T-helper 17 cell (primary cell): ENCODE results near the gene HPS4. TPM values are rescaled to one million over a fixed set of nuclear protein-coding genes. Genes with fewer than 3 reads are reported as not detected.
A peak's percentile ranks its signal among the peaks of the same experiment; 100 is the strongest.
"Not testable (repeated sequence)": the region's sequence is repeated elsewhere in the genome, so short reads cannot be mapped to it uniquely, and the experiment has no call there.

Experiments
- ATAC-seq: fragments of 150-1000 bp; cut with Tn5 transposase; 2 replicates; pipeline ENCODE4 v1.10.0; 2021; ENCODE audit warnings: mild to moderate bottlenecking, moderate library complexity
- DNase-seq, 3 donors: peaks; one replicate each; pipeline versions ENCODE4 v3.0.0 to v3.0.0-alpha.2; 2020 to 2021
- H3K9me3 ChIP-seq: one replicate; pipeline ENCODE4 v1.7.0; 2013; ENCODE audit warnings: low read length, mild to moderate bottlenecking; ENCODE audit not compliant: control insufficient read depth, poor library complexity, severe bottlenecking
- H3K27ac Mint-ChIP-seq: one replicate; pipeline ENCODE4 v1.8.0; 2022; ENCODE audit warnings: mild to moderate bottlenecking, moderate library complexity, mixed read lengths
- H3K27me3 Mint-ChIP-seq: one replicate; pipeline ENCODE4 v1.8.0; 2022; ENCODE audit warnings: mixed read lengths
- H3K36me3 Mint-ChIP-seq: one replicate; pipeline ENCODE4 v1.8.0; 2022; ENCODE audit warnings: low read depth, mixed read lengths
- H3K4me1 Mint-ChIP-seq: one replicate; pipeline ENCODE4 v1.8.0; 2022; ENCODE audit warnings: mild to moderate bottlenecking, mixed read lengths
- H3K4me3 Mint-ChIP-seq: one replicate; pipeline ENCODE4 v1.8.0; 2022; ENCODE audit warnings: mild to moderate bottlenecking, moderate library complexity, mixed read lengths
- total RNA-seq, 4 donors: library from RNA in 2 of 4; stranded (reverse) in 2 of 4; gene quantifications; one replicate each; pipeline ENCODE4 v1.2.3 and lab custom pipeline; 2022 to 2026

The HPS4 gene
- total RNA-seq, 2 donors from 2014 or later: 44.1 to 54.6 TPM

DNA sequence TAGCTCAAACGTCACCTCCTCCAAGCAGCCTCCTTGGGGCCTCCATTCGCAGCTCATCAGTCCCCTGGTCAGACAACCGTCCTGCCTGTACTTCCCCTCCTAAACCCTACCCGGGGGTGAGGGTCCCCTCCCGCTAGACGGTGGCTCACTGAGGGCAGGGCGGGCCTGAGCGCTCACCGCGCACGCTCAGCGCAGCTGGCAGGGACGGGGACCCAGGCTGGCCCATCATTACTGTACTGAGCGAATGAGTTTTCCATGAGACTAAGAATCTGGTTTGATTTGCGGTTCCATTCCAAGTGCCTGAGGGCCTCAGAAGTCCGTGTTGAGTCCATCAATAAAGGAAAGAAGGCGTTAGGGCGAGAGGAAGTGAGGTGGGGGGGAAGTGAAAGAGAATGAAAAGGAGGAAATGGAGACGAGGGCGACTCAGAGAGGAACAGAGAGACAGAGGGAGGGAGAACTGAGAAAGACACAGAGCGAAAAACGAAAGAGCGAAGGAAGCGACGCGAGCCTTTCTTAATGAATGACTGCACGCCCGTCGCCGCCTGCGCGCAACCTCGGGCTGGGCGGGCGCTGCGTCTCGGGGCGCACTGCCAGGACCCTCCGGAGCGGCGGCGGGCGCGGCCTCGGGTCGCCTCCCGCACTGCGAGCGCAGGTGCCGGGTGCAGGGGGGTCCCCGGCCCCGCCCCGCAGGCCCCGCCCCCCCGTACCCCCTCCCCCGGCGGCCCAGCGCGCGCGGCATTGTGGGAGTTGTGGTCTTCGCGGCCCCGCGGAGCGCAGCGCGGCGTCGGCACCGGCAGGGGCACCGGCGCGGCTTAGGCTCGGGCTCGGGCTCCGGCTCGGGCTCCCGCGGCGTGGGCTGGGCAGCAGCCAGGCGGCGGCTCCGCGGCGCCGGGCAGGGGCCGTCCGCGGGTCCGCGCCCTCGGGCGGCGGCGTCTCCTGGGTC is 54.8 kb downstream of the HPS4 start, which contains the start of gene ASPHD2:
ASPHD2 (plus strand) TSS at position 746 of the 943 bp plus-strand sequence. CDS start 4,356 bp downstream, outside the sequence.
- DNase-seq (peak; percentile 69 to 81 (median 78)), ATAC-seq (peak; percentile 87)
- Mint-ChIP-seq H3K4me1 (peaks cover 26% of the 10 kb centered on the region), H3K4me3 (peak within 1 kb of the TSS; percentile 99), H3K27ac (peak within 1 kb of the TSS; percentile 99), H3K27me3 (no peaks in the 10 kb centered on the region), H3K36me3 (peaks cover 3% of the 10 kb centered on the region)
- H3K9me3 ChIP-seq: no peaks in the 10 kb centered on the region

DNA sequence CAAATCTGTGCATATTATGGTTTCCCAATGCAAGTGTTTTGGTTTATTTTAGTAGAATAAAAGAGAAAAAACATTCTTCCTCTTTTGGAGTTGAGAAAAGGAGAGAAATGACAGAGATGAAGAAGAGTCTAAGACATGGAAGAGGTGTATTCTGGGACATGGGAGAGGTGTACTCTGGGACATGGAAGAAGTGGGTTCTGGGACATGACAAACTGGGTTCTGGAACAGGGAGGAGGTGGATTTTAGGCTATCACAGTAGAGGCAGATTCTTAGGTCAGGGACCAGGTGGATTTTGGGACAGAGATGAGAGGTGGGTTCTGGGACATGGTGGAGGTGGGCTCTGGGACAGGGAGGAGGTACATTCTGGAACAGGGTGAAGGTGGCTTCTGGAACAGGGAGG is 56.7 kb downstream of the HPS4 start:
- Mint-ChIP-seq H3K4me3 (peak overlapping the region; percentile 86), H3K27me3 (no peaks in the 10 kb centered on the region), H3K36me3 (peaks cover 3% of the 10 kb centered on the region), H3K4me1 (peaks cover 26% of the 10 kb centered on the region), H3K27ac (peak overlapping the region; percentile 16)
- no peak for DNase-seq
- peaks cover 4% of the 10 kb centered on the region for H3K9me3 ChIP-seq
- ATAC-seq: no peak

DNA sequence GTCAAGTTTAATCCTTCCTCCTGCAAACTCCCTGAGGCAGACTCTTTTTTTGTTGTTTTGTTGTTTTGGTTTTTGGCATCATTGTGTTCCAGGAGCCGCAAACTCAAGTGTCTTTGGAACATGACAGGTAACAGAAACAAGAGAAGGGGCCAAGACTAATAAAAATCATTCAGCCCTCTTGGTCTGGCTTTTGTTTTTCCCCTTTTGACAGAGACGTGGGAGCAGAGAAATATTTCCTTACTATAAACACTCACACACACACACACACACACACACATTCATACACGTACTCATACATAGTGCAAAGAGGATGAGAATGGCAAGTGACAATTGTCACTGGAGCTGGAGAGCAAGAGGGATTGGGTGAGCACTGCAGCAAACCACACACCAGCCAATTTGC is 65.0 kb downstream of the HPS4 start:
- H3K4me3 Mint-ChIP-seq: no peak overlapping the region
- peaks cover 4% of the 10 kb centered on the region for H3K9me3 ChIP-seq
- no peak overlapping the region for H3K27ac Mint-ChIP-seq
- no peaks in the 10 kb centered on the region for H3K4me1 Mint-ChIP-seq
- no peaks in the 10 kb centered on the region for H3K36me3 Mint-ChIP-seq
- ATAC-seq (no peak), DNase-seq (no peak)
- H3K27me3 Mint-ChIP-seq: peaks cover 26% of the 10 kb centered on the region

DNA sequence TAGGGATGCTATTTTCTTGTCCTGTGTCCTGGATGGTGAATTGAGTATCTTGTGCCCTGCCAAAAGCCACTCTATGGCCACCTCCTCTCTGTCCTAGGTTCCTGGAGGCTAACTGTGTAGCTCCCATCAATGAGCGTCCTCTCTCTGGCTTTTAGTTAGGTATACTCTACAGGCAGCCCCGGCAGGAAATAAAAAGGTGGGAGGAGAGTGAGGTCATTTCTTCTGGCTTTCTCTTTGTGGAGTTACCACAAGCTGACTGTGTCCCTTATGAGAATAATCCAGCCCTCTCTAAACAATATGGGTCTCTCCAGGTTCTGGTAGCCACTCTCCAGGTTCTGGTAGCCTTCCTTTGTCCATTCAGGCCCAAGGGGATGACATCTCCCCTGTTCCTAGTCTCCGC is 66.2 kb downstream of the HPS4 start:
- ATAC-seq: no peak
- Mint-ChIP-seq H3K4me3 (no peak overlapping the region), H3K27me3 (peaks cover 32% of the 10 kb centered on the region), H3K27ac (no peak overlapping the region), H3K36me3 (no peaks in the 10 kb centered on the region), H3K4me1 (no peaks in the 10 kb centered on the region)
- no peaks in the 10 kb centered on the region for H3K9me3 ChIP-seq
- DNase-seq: no peak

DNA sequence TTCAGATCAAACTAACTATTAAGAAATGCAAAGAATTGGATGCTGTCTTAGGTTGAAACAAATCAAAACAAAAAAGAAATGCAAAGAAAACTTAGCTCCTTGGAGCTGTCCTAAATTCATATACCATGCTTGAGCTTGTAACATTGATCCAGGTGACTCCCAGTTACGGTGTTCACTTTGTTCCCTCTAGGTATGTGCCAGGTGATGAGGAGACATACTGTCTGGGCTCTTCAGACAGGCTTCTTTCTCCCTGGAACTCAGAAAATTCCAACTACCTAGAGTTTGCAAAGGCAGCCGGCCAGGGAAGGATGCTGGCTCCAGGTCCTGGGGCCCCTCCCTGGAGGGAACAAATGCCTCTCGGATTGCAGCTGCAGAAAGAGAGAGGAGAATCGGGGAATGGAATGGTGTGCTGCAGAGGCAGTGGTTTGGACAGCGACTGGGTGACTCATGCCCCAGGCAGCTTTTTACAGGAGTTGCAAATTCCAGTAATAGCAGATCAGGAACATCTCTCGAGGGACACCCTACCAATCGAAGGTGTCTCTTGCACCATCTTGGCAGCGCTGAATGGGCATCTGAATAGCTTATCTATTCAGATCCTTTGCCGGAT is 66.8 kb downstream of the HPS4 start:
- Mint-ChIP-seq H3K27me3 (peaks cover 32% of the 10 kb centered on the region), H3K36me3 (no peaks in the 10 kb centered on the region), H3K27ac (no peak overlapping the region), H3K4me3 (no peak overlapping the region), H3K4me1 (no peaks in the 10 kb centered on the region)
- no peak for DNase-seq
- ATAC-seq: no peak
- H3K9me3 ChIP-seq: no peaks in the 10 kb centered on the region

DNA sequence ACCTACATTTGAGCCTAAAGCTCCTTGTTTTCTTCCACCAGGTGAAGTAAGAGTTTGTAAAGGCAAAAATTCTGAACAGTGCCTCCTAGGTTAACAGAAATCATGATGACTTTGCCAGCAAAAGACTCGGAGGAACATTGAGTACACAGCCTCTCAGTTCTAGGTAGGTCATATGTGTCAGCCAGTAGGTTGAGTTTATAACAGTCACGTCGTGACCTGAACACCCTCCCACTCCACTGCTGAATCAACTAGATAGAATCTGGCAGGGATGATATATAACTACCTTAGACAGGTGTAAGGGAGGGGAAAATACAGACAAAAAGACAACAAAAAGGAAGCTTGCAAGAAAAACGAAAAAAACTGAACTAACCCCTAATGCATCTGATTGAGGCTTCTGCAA is 67.3 kb downstream of the HPS4 start:
- peaks cover 32% of the 10 kb centered on the region for H3K27me3 Mint-ChIP-seq
- no peaks in the 10 kb centered on the region for H3K4me1 Mint-ChIP-seq
- no peaks in the 10 kb centered on the region for H3K36me3 Mint-ChIP-seq
- ATAC-seq (no peak), DNase-seq (no peak)
- H3K27ac Mint-ChIP-seq: no peak overlapping the region
- no peaks in the 10 kb centered on the region for H3K9me3 ChIP-seq
- H3K4me3 Mint-ChIP-seq: no peak overlapping the region

DNA sequence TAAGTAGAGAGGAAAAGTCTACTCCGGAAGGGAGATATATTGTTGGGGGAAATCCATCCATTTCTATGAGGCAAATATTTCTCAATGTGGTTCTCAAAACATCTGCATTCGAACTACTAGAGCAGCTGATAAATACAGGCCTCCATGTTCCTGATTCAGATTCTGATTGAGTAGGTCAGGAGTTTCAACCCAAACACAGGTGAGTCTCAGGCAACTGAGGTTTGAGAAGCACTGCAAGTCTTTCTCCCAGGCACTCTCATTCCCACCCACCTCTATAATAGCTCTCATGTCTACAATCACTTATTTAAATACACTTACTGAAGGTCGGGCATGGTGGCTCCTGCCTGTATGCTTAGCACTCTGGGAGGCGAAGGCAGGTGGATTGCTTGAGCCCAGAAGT is 69.2 kb downstream of the HPS4 start:
- H3K4me3 Mint-ChIP-seq: no peak overlapping the region
- no peak overlapping the region for H3K27ac Mint-ChIP-seq
- H3K36me3 Mint-ChIP-seq: no peaks in the 10 kb centered on the region
- H3K9me3 ChIP-seq: no peaks in the 10 kb centered on the region
- peaks cover 33% of the 10 kb centered on the region for H3K27me3 Mint-ChIP-seq
- no peaks in the 10 kb centered on the region for H3K4me1 Mint-ChIP-seq
- no peak for ATAC-seq
- no peak for DNase-seq

DNA sequence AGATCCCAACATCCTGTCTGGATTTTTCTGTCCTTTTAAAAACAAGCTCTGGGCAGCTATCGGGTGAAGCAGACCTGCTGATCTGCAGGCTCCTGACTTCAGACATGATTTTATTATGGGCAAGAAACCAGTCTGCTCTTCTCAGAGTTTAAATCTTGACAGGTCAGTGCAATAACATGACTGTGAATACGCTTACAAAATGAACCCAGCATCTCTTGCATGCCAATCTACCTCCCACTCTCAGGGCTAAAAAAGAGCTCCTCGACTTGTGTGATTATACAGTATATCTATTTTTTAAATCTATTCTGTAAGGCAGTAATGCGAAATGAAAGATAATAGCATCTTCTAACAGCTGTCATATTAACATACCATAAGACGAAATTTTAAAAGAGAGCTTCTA is 73.2 kb downstream of the HPS4 start:
- no peaks in the 10 kb centered on the region for H3K9me3 ChIP-seq
- Mint-ChIP-seq H3K36me3 (no peaks in the 10 kb centered on the region), H3K27ac (no peak overlapping the region), H3K4me3 (no peak overlapping the region), H3K4me1 (no peaks in the 10 kb centered on the region), H3K27me3 (peaks cover 13% of the 10 kb centered on the region)
- ATAC-seq: no peak
- no peak for DNase-seq

DNA sequence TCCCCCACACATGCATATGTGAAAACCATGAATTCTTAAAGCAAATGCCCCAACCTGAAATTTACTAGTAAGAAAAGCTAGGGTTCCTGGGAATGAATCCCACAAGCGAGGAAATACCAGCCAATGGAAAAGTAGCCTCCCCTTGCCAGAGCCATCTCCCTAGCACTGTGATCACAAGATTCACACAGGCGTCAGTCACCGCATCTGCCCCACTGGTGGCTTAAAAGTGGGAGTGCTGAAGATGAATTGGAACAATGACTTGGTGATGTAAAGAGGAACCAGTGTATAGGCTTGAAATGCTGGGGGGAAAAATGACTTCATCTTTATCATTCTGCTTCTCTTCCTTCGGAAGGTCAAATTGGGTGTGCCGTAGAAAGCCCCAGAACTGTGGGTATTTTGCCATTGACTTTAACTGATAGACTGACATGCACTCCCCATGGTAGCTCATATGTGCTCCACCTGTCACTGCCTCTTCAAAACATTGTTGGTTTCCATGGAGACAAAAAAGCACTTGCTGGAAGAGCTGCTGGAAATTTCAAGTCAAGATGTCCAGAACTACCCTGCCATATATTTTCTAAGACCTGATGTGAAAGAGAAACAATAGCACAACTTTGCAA is 73.8 kb downstream of the HPS4 start:
- H3K27ac Mint-ChIP-seq: no peak overlapping the region
- no peaks in the 10 kb centered on the region for H3K36me3 Mint-ChIP-seq
- ATAC-seq (no peak), DNase-seq (no peak)
- no peak overlapping the region for H3K4me3 Mint-ChIP-seq
- H3K9me3 ChIP-seq: no peaks in the 10 kb centered on the region
- H3K27me3 Mint-ChIP-seq: peaks cover 14% of the 10 kb centered on the region
- H3K4me1 Mint-ChIP-seq: no peaks in the 10 kb centered on the region

DNA sequence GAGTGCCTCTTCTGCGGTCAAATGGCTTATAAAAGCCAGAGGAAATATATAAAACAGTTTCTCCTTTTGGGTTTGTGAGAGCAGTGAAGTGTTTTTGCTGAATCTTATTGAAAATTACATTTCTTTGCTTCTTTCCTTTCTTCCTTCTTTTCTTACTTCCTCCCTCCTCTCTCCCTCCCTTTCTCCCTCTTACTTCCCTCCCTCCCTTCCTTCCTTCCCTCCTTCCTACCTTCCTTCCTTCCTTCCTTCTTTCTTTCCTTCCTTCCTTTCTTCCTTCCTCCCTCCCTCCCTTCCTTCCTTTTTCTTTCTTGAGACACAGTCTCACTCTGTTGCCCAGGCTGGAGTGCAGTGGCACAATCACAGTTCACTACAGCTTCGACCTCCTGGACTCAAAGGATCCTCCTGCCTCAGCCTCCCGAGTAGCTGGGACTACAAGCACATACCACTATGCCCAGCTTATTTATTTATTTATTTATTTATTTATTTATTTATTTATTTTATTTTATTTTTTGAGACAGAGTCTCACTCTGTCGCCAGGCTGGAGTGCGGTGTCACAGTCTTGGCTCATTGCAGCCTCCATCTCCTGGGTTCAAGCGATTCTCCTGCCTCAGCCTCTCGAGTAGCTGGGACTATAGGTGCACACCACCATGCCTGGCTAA is 74.9 kb downstream of the HPS4 start:
- H3K36me3 Mint-ChIP-seq, H3K9me3 ChIP-seq, ATAC-seq, H3K27ac Mint-ChIP-seq, H3K4me1 Mint-ChIP-seq, DNase-seq, H3K4me3 Mint-ChIP-seq: not testable (repeated sequence)
- H3K27me3 Mint-ChIP-seq: peaks cover 24% of the 10 kb centered on the region

DNA sequence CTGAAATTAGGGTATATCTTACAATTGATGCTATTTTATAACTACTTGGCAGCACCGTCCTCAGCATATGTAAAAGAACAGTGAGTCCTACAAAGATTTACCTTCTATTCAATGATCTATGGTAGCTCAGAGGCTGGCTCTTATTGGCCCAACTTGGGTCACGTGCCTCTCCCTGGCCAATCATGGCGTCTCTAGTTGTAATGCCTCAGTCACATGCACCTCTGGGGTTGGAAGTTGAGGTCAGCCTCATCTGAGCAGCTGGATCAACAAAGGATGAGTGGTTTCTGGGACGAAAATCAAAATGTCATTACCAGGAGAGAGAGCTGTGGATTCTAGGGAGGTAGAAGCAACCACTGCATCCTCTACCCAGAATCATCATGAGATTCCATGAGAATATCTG is 77.5 kb downstream of the HPS4 start:
- Mint-ChIP-seq H3K4me3 (no peak overlapping the region), H3K27ac (no peak overlapping the region), H3K27me3 (peaks cover 38% of the 10 kb centered on the region), H3K36me3 (peaks cover 2% of the 10 kb centered on the region), H3K4me1 (peaks cover 5% of the 10 kb centered on the region)
- ATAC-seq: no peak
- H3K9me3 ChIP-seq: no peaks in the 10 kb centered on the region
- DNase-seq: no peak

DNA sequence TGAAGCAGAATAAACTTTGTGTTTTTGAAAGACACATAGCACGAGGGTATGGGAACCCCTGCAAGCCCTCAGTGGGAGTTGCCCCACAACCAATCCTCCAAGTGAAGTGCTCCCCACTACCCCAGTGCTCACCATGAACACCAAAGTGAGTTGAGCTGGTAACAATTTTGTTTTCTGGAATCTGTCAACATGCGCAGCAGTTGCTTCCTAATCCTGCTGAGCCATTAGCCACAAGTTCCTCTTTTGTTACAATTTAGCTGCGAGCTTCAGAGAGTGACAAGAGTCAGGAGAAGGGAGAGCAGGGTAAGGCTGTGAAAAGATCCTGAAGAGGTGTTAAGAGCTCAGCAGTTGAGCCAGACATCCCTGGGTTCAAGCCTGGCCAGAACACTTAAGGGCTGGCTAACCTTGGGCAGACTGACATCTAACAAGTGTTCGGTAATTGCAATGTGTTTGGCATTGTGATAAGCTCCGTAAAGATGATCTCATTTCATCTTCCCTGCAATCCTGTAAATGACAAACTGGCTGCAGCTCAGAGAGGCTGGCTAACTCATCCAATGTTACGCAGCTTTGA is 78.6 kb downstream of the HPS4 start:
- no peaks in the 10 kb centered on the region for H3K9me3 ChIP-seq
- Mint-ChIP-seq H3K4me3 (no peak overlapping the region), H3K27ac (no peak overlapping the region), H3K27me3 (peaks cover 39% of the 10 kb centered on the region), H3K4me1 (peaks cover 5% of the 10 kb centered on the region), H3K36me3 (peaks cover 2% of the 10 kb centered on the region)
- ATAC-seq (no peak), DNase-seq (no peak)

DNA sequence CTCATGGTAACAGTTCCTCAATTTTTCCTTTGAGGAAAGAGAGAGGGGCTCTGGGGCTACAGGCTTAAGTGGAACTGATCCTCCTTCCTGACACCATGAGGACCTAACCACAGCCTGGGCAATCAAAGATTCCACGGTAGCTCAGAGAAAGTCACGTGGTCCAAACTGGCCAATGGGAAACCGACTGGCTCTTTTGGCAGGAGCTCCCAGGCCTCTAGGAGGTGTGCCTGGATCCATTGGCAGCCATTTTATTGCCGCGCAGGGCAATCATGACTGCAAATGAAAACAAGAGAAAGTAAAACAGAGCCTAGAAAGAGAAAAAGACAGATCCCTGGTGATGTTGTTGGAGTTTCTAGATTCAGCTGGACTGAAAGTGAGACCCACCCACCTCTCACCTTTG is 81.9 kb downstream of the HPS4 start:
- Mint-ChIP-seq H3K36me3 (peaks cover 2% of the 10 kb centered on the region), H3K4me3 (no peak overlapping the region), H3K27me3 (peaks cover 35% of the 10 kb centered on the region), H3K27ac (no peak overlapping the region), H3K4me1 (peaks cover 5% of the 10 kb centered on the region)
- DNase-seq (no peak), ATAC-seq (no peak)
- no peaks in the 10 kb centered on the region for H3K9me3 ChIP-seq
